Mammary epithelial cell (primary cell): ENCODE data around the gene RP9.

ENCODE experiments used
- CTCF ChIP-seq, 2 donors: IDR thresholded peaks in 1 of 2; conservative IDR thresholded peaks in 1 of 2; 2 replicates each; pipeline ENCODE4 v1.5.1; 2011 to 2012; ENCODE audit warnings: inconsistent platforms in 2 of 2, low read length in 2 of 2, mild to moderate bottlenecking in 2 of 2, control low read depth in 1 of 2, low read depth in 1 of 2; ENCODE audit not compliant: insufficient read depth in 1 of 2; ENCODE audit errors: extremely low read depth in 1 of 2
- EZH2 ChIP-seq: IDR thresholded peaks from 2 replicates; pipeline ENCODE4 v1.6.1; 2012; ENCODE audit warnings: low read length, inconsistent platforms, borderline replicate concordance

- TF ChIP-seq CTCF (conservative IDR thresholded peaks at IDR 0.05 in 1 of 2, IDR thresholded peaks at IDR 0.05 in 1 of 2; ENCODE audit: extremely low read depth in 1 of 2, insufficient read depth in 1 of 2, low read depth in 1 of 2, low read length in 2 of 2): no peak
- TF ChIP-seq EZH2: no peak
Observed at GRCh38 chr7:33070277-33070676, 38.9 kb downstream of the RP9 start.
